Keratinocyte (primary cell): ENCODE data around the gene SARS1.

ENCODE experiments used
- CTCF ChIP-seq, 3 experiments: IDR thresholded peaks in 1 of 3; conservative IDR thresholded peaks in 1 of 3; optimal IDR thresholded peaks in 1 of 3; 2 replicates in 2 of 3; 3 replicates in 1 of 3; pipeline versions ENCODE3 to v1.5.1; 2011; ENCODE audit warnings: low read length in 3 of 3, mild to moderate bottlenecking in 3 of 3, moderate library complexity in 2 of 3, control low read depth in 1 of 3, inconsistent platforms in 1 of 3; ENCODE audit not compliant: insufficient read depth in 2 of 3; ENCODE audit errors: extremely low read depth in 1 of 3
- EZH2 ChIP-seq: IDR thresholded peaks from one replicate; pipeline ENCODE4 v1.6.1; 2012; ENCODE audit warnings: inconsistent platforms, mild to moderate bottlenecking, low read length, moderate library complexity

GRCh38 chr1:109265016-109265415 is 51.3 kb downstream of the SARS1 start:
- TF ChIP-seq CTCF (optimal IDR thresholded peaks at IDR 0.05 in 1 of 3, IDR thresholded peaks at IDR 0.05 in 1 of 3, conservative IDR thresholded peaks at IDR 0.05 in 1 of 3; ENCODE audit: extremely low read depth in 1 of 3, insufficient read depth in 2 of 3, low read length in 3 of 3) (no peak), EZH2 (no peak)
